Measurements from ENCODE around the gene PPP2R5A. TPM values are rescaled to one million over a fixed set of nuclear protein-coding genes. Genes with fewer than 3 reads are reported as not detected.

PPP2R5A gene
- total RNA-seq, 1 experiment from 2014 or later = 22.0 TPM

GRCh38 chr1:212297338-212297737 is 12.1 kb downstream of the PPP2R5A start:
- H3T11ph ChIP-seq (ENCODE audit: low read length) = no peak overlapping the region
- H2AK5ac ChIP-seq (ENCODE audit: insufficient read length, low read length) = no peak overlapping the region
- no peaks in the 10 kb centered on the region for H3K27me3 ChIP-seq (ENCODE audit: insufficient read depth, low read length)
- no peak overlapping the region for H3K56ac ChIP-seq (ENCODE audit: insufficient read length, low read depth, low read length)
- H3K4me1 ChIP-seq (ENCODE audit: insufficient read depth, low read length) = no peaks in the 10 kb centered on the region; the same call in 1 of the 2 replicates
- H2BK120ac ChIP-seq (ENCODE audit: low read depth, low read length, poor library complexity, severe bottlenecking) = no peak overlapping the region
- H2AFZ ChIP-seq (ENCODE audit: low read length) = no peak overlapping the region
- no peak overlapping the region for H2BK20ac ChIP-seq (ENCODE audit: low read depth, low read length, poor library complexity, severe bottlenecking)
- H3K79me2 ChIP-seq (ENCODE audit: insufficient read depth, low read length) = peaks cover 8% of the 10 kb centered on the region; the same call in 1 of the 2 replicates
- H4K20me1 ChIP-seq (ENCODE audit: control insufficient read depth, insufficient read depth, insufficient read length) = no peaks in the 10 kb centered on the region
- H3K9ac ChIP-seq (ENCODE audit: extremely low read depth, insufficient read length, low read length) = no peak overlapping the region
- H4K5ac ChIP-seq (ENCODE audit: insufficient read length, low read depth, low read length) = no peak overlapping the region
- H3K4me3 Mint-ChIP-seq = no peak overlapping the region
- H2BK5ac ChIP-seq (ENCODE audit: insufficient read length, low read length) = no peak overlapping the region
- H3K36me3 Mint-ChIP-seq (ENCODE audit: insufficient read depth in 1 of 3, low read depth in 3 of 3) = peaks cover 3 to 6% (median 4%) of the 10 kb centered on the region in 3 experiments; a peak in 4 of 7 replicates
- WGBS (ENCODE audit: extremely low coverage, insufficient read length, low lambda C conversion rate) = no CpG with 5 or more reads among the region's 6 CpGs
- H4K8ac ChIP-seq (replicated peaks; ENCODE audit: insufficient read length, low read depth, low read length) = no peak overlapping the region
- no peaks in the 10 kb centered on the region for H3K23me2 ChIP-seq (ENCODE audit: insufficient read length, low read depth, low read length, poor library complexity, severe bottlenecking)
- no peak overlapping the region for H3K4me2 ChIP-seq (ENCODE audit: insufficient read depth, insufficient read length, low read length)
- no peak overlapping the region for H3K14ac ChIP-seq (ENCODE audit: insufficient read depth, low read length)
- no peak for TF ChIP-seq CTCF (conservative IDR thresholded peaks at IDR 0.05)
- H3K27me3 Mint-ChIP-seq (ENCODE audit: low read depth) = no peaks in the 10 kb centered on the region
- peaks cover 24 to 26% of the 10 kb centered on the region in 2 experiments for H3K4me1 Mint-ChIP-seq
- H3K23ac ChIP-seq (ENCODE audit: insufficient read length, low read depth, low read length) = no peak overlapping the region
- no peak overlapping the region for H3K27ac ChIP-seq (ENCODE audit: insufficient read length, low read depth, low read length)
- no peak overlapping the region for H3K4ac ChIP-seq (ENCODE audit: low read depth, low read length)
- H3K18ac ChIP-seq (ENCODE audit: insufficient read length, low read depth, low read length) = no peak overlapping the region
- DNase-seq = no peak
- H3K9me3 ChIP-seq (ENCODE audit: control insufficient read depth, low read depth, low read length) = no peaks in the 10 kb centered on the region
- H4K91ac ChIP-seq (ENCODE audit: insufficient read length, low read depth, low read length) = no peak overlapping the region
- no peak overlapping the region for H2BK15ac ChIP-seq (ENCODE audit: low read depth, low read length)
- H3K79me1 ChIP-seq (ENCODE audit: insufficient read depth, low read depth, low read length, poor library complexity, severe bottlenecking) = peaks cover 3% of the 10 kb centered on the region
- H3K9me3 Mint-ChIP-seq = peaks cover 2 to 4% of the 10 kb centered on the region in 2 experiments; a peak in 1 of 5 replicates
- no peak overlapping the region for H3K27ac Mint-ChIP-seq
- no peak overlapping the region for H2BK12ac ChIP-seq (ENCODE audit: insufficient read length, low read depth, low read length)
